ENCODE measurements around the gene PUM2.
"Not testable (repeated sequence)": the region's sequence is repeated elsewhere in the genome, so short reads cannot be mapped to it uniquely, and the experiment has no call there.

The PUM2 gene

GRCh38 chr2:20288642-20289340, 61.9 kb downstream of the PUM2 start:
- DNase-seq (ENCODE audit: low spot score), result no peak

GRCh38 chr2:20282916-20283592, 67.6 kb downstream of the PUM2 start:
- DNase-seq (ENCODE audit: low spot score), result no peak

GRCh38 chr2:20281876-20282275, 68.8 kb downstream of the PUM2 start:
- no peak for DNase-seq (ENCODE audit: low spot score)

GRCh38 chr2:20273042-20273441, 77.6 kb downstream of the PUM2 start:
- no peak for DNase-seq (ENCODE audit: low spot score)

GRCh38 chr2:20268317-20268716, 82.3 kb downstream of the PUM2 start:
- not testable (repeated sequence) for DNase-seq (ENCODE audit: low spot score)

GRCh38 chr2:20267529-20267928, 83.1 kb downstream of the PUM2 start:
- DNase-seq (ENCODE audit: low spot score), result no peak

GRCh38 chr2:20264629-20265028, 86.0 kb downstream of the PUM2 start:
- no peak for DNase-seq (ENCODE audit: low spot score)

- no peak for DNase-seq (ENCODE audit: low spot score)
Observed at GRCh38 chr2:20257411-20257810, 93.2 kb downstream of the PUM2 start.

- no peak for DNase-seq (ENCODE audit: low spot score)
Observed at GRCh38 chr2:20254731-20255130, 95.9 kb downstream of the PUM2 start.

GRCh38 chr2:20250436-20250835, 100.2 kb downstream of the PUM2 start:
- no peak for DNase-seq (ENCODE audit: low spot score)

GRCh38 chr2:20249170-20249569, 101.5 kb downstream of the PUM2 start:
- no peak for DNase-seq (ENCODE audit: low spot score)

GRCh38 chr2:20247084-20247483, 103.6 kb downstream of the PUM2 start:
- no peak for DNase-seq (ENCODE audit: low spot score)

GRCh38 chr2:20243637-20244036, 107.0 kb downstream of the PUM2 start:
- DNase-seq (ENCODE audit: low spot score), result not testable (repeated sequence)

GRCh38 chr2:20242727-20243377, 107.8 kb downstream of the PUM2 start:
- DNase-seq (ENCODE audit: low spot score), result no peak

- DNase-seq (ENCODE audit: low spot score), result no peak
Observed at GRCh38 chr2:20241973-20242726, 108.5 kb downstream of the PUM2 start.

- not testable (repeated sequence) for DNase-seq (ENCODE audit: low spot score)
Observed at GRCh38 chr2:20240291-20240690, 110.4 kb downstream of the PUM2 start.

GRCh38 chr2:20236496-20236895, 114.1 kb downstream of the PUM2 start:
- no peak for DNase-seq (ENCODE audit: low spot score)

- no peak for DNase-seq (ENCODE audit: low spot score)
Observed at GRCh38 chr2:20235655-20236305, 114.9 kb downstream of the PUM2 start.

- not testable (repeated sequence) for DNase-seq (ENCODE audit: low spot score)
Observed at GRCh38 chr2:20234597-20234996, 116.0 kb downstream of the PUM2 start.

GRCh38 chr2:20232837-20233207, 117.8 kb downstream of the PUM2 start:
- DNase-seq (ENCODE audit: low spot score), result no peak

GRCh38 chr2:20231598-20232026, 119.0 kb downstream of the PUM2 start:
- DNase-seq (ENCODE audit: low spot score), result peak; percentile 83

GRCh38 chr2:20231159-20231558, 119.5 kb downstream of the PUM2 start:
- DNase-seq (ENCODE audit: low spot score), result no peak
